AG04450 (cell line): Measurements from ENCODE around the gene HBQ1. TPM values are rescaled to one million over a fixed set of nuclear protein-coding genes. Genes with fewer than 3 reads are reported as not detected.
"Not testable (repeated sequence)": the region's sequence is repeated elsewhere in the genome, so short reads cannot be mapped to it uniquely, and the experiment has no call there.

ENCODE experiments used
- CTCF ChIA-PET: fragments of 300-600, 350-600 bp; formaldehyde crosslinking; extraction: SDS; loops from one replicate; lab custom pipeline; 2022; ENCODE audit warnings: antibody characterized with exemption, inconsistent platforms; lab: Charles Lee
- POLR2A ChIA-PET: fragments of 350-600 bp; formaldehyde crosslinking; extraction: SDS; loops from one replicate; lab custom pipeline; 2021; ENCODE audit warnings: antibody characterized with exemption, inconsistent platforms; lab: Yijun Ruan, JAX
- DNase-seq: peaks from one replicate; pipeline ENCODE4 v3.0.0-alpha.2; 2011; ENCODE audit warnings: low read depth, low spot score
- H3K27ac ChIP-seq: one replicate; pipeline ENCODE4 v1.5.1; 2012; ENCODE audit warnings: low read depth, low read length, control low read depth
- H3K27me3 ChIP-seq: one replicate; pipeline ENCODE4 v1.6.0; 2012; ENCODE audit warnings: low read length; ENCODE audit not compliant: control insufficient read depth, insufficient read depth
- H3K4me3 ChIP-seq: 2 replicates; pipeline ENCODE4 v1.5.1; 2011; ENCODE audit warnings: mild to moderate bottlenecking, low read depth, low read length, control low read depth
- H3K9me3 ChIP-seq: 2 replicates; pipeline ENCODE4 v1.5.1; 2012; ENCODE audit warnings: low read length; ENCODE audit not compliant: control insufficient read depth, insufficient read depth
- CTCF ChIP-seq: IDR thresholded peaks from 2 replicates; pipeline ENCODE4 v1.5.1; 2011; ENCODE audit warnings: low read depth, low read length, control low read depth, inconsistent platforms
- polyA plus RNA-seq: library from polyadenylated mRNA; depleted of rRNA; stranded (reverse); fragments of >200 nt; gene quantifications from 2 replicates; pipeline ENCODE4 v1.2.3, GENCODE V29; 2011

The HBQ1 gene
- polyA plus RNA-seq, 1 experiment = not detected

- H3K27me3 ChIP-seq = peaks cover 52% of the 10 kb centered on the region
- ChIA-PET POLR2A (no interaction called here), CTCF (interaction anchor here (1.8 kb wide), 1 partner anchor 64 kb away, joined by 8 read pairs; no protein-coding TSS in a partner anchor)
- TF ChIP-seq CTCF = no peak
- H3K9me3 ChIP-seq = no peaks in the 10 kb centered on the region; the same call in 1 of the 2 replicates
- no peak for DNase-seq
- H3K4me3 ChIP-seq = no peak overlapping the region
- H3K27ac ChIP-seq = no peak overlapping the region
These were observed 9.5 kb upstream of the HBQ1 start for GRCh38 chr16:170788-171187.

- H3K4me3 ChIP-seq, POLR2A ChIA-PET: not testable (repeated sequence)
These were observed 7.8 kb upstream of the HBQ1 start, which contains the start of gene HBA2 for GRCh38 chr16:172374-172941. Gene HBA2 (plus strand): TSS chr16:172876. CDS start chr16:172913, 37 bp downstream.

GRCh38 chr16:173211-173854, 6.9 kb upstream of the HBQ1 start:
- DNase-seq, CTCF ChIA-PET: not testable (repeated sequence)

More at GRCh38 chr16:172374-172941, 7.8 kb upstream of the HBQ1 start, which contains the start of gene HBA2:
- H3K27me3 ChIP-seq = peaks cover 40% of the 10 kb centered on the region
- CTCF ChIA-PET, H3K27ac ChIP-seq, H3K9me3 ChIP-seq, DNase-seq: not testable (repeated sequence)

GRCh38 chr16:173928-174769, 6.1 kb upstream of the HBQ1 start:
- not testable (repeated sequence) for DNase-seq, H3K9me3 ChIP-seq, H3K4me3 ChIP-seq, H3K27ac ChIP-seq
- peaks cover 38% of the 10 kb centered on the region for H3K27me3 ChIP-seq
- ChIA-PET CTCF (interaction anchor here (0.6 kb wide), 1 partner anchor 35 kb away, joined by 8 read pairs; no protein-coding TSS in a partner anchor), POLR2A (interaction anchor here (0.7 kb wide), 1 partner anchor 57 kb away, joined by 5 read pairs; no protein-coding TSS in a partner anchor)

More at GRCh38 chr16:173211-173854, 6.9 kb upstream of the HBQ1 start:
- H3K9me3 ChIP-seq, POLR2A ChIA-PET, H3K4me3 ChIP-seq, H3K27ac ChIP-seq: not testable (repeated sequence)
- peaks cover 40% of the 10 kb centered on the region for H3K27me3 ChIP-seq

- H3K9me3 ChIP-seq = no peaks in the 10 kb centered on the region
- peaks cover 46% of the 10 kb centered on the region for H3K27me3 ChIP-seq
- DNase-seq = no peak
- ChIA-PET POLR2A (interaction anchor here (0.7 kb wide), 1 partner anchor 58 kb away, joined by 5 read pairs; no protein-coding TSS in a partner anchor), CTCF (interaction anchor here (0.6 kb wide), 1 partner anchor 34 kb away, joined by 8 read pairs; no protein-coding TSS in a partner anchor)
- H3K27ac ChIP-seq = no peak overlapping the region
- no peak overlapping the region for H3K4me3 ChIP-seq
- no peak for TF ChIP-seq CTCF
These were observed 5.0 kb upstream of the HBQ1 start for GRCh38 chr16:175011-175949.

- H3K9me3 ChIP-seq, H3K27ac ChIP-seq, POLR2A ChIA-PET, CTCF ChIA-PET, H3K4me3 ChIP-seq, DNase-seq: not testable (repeated sequence)
- H3K27me3 ChIP-seq = peaks cover 46% of the 10 kb centered on the region
These were observed 4.3 kb upstream of the HBQ1 start for GRCh38 chr16:176006-176405.

GRCh38 chr16:176477-177382, 3.5 kb upstream of the HBQ1 start, which contains the start of gene HBA1:
Gene HBA1 (plus strand): TSS chr16:176680. CDS start chr16:176717, 37 bp downstream.
- H3K4me3 ChIP-seq, H3K27ac ChIP-seq, POLR2A ChIA-PET, DNase-seq, H3K9me3 ChIP-seq: not testable (repeated sequence)
- peaks cover 45% of the 10 kb centered on the region for H3K27me3 ChIP-seq
- CTCF ChIA-PET = interaction anchor here (0.7 kb wide), 1 partner anchor 43 kb away, joined by 7 read pairs; no protein-coding TSS in a partner anchor
